22Rv1 (cell line): ENCODE data around the gene RCBTB2.

Source experiments
- H3K27ac ChIP-seq: fragments of 450-650 bp; 2 replicates; pipeline ENCODE4 v1.5.1; 2017
- ZFX ChIP-seq: fragments of 450-650 bp; IDR thresholded peaks from 2 replicates; pipeline ENCODE4 v1.6.1; 2017; ENCODE audit warnings: antibody characterized with exemption, borderline replicate concordance
- TF ChIP-seq, protein P1 (sequence below): fragments of 450-650 bp; IDR thresholded peaks from 2 replicates; pipeline ENCODE4 v1.5.1; 2017; ENCODE audit warnings: mild to moderate bottlenecking

Gene RCBTB2

GRCh38 chr13:48507021-48507420 is 25.9 kb downstream of the RCBTB2 start:
- H3K27ac ChIP-seq, result no peak overlapping the region
- TF ChIP-seq ZFX, result no peak
- TF ChIP-seq, protein P1, sequence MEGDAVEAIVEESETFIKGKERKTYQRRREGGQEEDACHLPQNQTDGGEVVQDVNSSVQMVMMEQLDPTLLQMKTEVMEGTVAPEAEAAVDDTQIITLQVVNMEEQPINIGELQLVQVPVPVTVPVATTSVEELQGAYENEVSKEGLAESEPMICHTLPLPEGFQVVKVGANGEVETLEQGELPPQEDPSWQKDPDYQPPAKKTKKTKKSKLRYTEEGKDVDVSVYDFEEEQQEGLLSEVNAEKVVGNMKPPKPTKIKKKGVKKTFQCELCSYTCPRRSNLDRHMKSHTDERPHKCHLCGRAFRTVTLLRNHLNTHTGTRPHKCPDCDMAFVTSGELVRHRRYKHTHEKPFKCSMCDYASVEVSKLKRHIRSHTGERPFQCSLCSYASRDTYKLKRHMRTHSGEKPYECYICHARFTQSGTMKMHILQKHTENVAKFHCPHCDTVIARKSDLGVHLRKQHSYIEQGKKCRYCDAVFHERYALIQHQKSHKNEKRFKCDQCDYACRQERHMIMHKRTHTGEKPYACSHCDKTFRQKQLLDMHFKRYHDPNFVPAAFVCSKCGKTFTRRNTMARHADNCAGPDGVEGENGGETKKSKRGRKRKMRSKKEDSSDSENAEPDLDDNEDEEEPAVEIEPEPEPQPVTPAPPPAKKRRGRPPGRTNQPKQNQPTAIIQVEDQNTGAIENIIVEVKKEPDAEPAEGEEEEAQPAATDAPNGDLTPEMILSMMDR, result no peak

DNA sequence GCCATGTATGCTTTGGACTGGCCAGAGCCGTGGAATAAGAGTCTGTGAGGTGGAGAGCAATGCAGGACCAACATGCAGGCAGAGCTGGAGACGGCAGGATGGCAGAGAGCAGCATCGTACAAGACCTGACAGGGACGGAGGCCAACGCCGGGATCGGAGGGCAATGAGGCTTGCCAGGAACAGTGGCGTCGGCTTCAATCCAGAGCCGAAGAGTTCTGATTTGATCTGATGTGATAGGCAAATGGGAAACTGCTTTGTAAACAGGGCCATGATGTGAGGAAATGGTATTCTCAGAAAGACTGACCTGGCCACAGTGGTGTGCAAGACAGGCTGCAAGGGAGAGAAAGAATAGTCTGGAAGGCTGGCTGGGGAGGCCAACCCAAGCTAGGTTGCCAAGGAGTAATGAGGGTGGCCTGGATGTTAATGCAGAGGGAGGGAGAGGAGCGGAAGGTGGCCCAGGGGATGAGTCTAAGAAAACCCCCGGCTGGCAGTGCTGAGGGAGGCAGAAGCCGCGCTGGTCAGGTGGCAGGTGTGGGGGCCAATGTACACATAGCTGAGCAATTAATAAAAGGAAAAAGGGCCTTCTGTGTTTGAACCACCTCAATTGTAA is 26.7 kb downstream of the RCBTB2 start:
- TF ChIP-seq ZFX, result no peak
- no peak overlapping the region for H3K27ac ChIP-seq

- TF ChIP-seq, protein P1, result no peak
- TF ChIP-seq ZFX, result no peak
- H3K27ac ChIP-seq, result no peak overlapping the region
Observed at GRCh38 chr13:48505597-48506091, 27.2 kb downstream of the RCBTB2 start.

DNA sequence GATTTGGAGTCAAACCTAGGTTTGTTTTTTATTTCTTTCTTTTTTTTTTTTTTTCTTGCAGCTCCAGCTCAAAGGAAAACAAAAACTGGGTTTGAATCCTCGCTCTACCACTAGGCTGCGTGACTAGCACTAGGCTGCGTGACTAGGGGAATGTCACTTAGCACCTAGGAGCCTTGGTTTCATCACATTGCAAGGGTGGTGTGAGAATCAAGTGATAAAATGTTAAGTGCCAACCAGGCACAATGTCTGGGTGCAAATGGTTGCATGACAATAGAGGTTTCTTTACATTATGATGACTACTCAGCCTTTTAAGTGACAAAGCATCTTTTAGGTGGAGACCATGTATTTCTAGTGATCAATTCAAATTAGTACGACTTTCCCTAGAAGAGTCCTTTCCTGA is 27.9 kb downstream of the RCBTB2 start:
- no peak for TF ChIP-seq ZFX
- TF ChIP-seq, protein P1, result no peak

GRCh38 chr13:48504606-48505005 is 28.3 kb downstream of the RCBTB2 start:
- no peak for TF ChIP-seq ZFX
- TF ChIP-seq, protein P1, result no peak

More for the DNA sequence above, 27.9 kb downstream of the RCBTB2 start:
- no peak overlapping the region for H3K27ac ChIP-seq

DNA sequence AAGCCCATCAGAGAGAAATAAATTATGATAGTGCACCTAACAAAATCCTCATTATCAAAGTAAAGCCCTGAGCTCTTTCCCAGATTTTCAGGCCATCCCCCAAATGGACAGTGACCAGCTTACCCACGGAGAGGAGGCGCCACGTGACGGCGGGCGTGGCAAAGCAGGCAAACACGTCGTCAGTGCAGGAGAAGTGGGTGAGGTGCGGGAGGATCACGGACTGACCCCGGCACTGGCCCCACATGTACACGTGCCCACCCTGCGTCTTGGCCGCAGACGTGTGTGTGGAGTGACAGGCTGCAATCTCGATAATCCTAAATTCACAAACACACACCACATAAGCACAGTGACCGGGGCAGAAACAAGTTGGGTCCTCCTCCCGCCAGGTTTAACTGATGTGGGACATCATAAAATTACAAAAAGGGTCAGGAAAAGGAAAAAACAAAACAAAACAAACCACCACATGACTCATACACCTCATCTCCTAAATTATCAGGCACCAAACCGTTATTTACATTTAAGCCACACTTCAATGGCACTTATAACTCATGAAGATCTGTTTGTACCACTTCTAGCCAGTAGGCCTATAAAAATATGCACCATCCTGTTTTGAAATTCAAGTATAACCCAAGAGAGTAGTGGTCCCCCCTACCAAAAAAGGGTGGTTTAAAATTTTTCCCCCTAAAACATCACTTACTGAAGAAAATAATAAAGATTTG is 30.1 kb downstream of the RCBTB2 start:
- no peak overlapping the region for H3K27ac ChIP-seq
- TF ChIP-seq ZFX, result no peak
- TF ChIP-seq, protein P1, result no peak

More at GRCh38 chr13:48504606-48505005, 28.3 kb downstream of the RCBTB2 start:
- no peak overlapping the region for H3K27ac ChIP-seq

DNA sequence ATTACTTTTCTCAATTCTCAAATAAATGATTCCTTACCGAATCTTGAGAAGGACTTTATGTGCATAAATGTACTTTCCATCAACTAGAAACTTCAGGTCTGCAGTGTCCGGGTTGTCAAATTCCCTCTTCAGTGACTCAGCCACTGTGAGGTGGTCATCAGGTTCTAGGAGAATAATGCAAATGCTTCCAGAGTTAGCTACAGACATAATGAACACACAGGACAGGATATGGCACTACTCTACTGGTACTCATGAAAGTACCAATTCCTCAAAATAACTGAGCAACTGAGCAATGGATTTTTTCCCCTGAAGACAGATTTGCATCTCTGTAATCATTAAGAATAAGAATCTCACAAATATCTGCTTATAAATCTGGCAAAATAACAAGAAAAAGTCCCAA is 31.2 kb downstream of the RCBTB2 start:
- TF ChIP-seq, protein P1, result no peak
- TF ChIP-seq ZFX, result no peak
- no peak overlapping the region for H3K27ac ChIP-seq
